Hepatocyte (in vitro differentiated cells): ENCODE measurements around the gene RAPGEF5. TPM values are rescaled to one million over a fixed set of nuclear protein-coding genes. Genes with fewer than 3 reads are reported as not detected.

ENCODE experiments used
- DNase-seq: peaks from one replicate; pipeline ENCODE4 v3.0.0-alpha.2; 2016; ENCODE audit warnings: low spot score
- H2AFZ ChIP-seq: fragments of 200-600 bp; sonication (generic); 2 replicates; pipeline ENCODE4 v1.6.0; 2016; ENCODE audit warnings: antibody characterized with exemption, mild to moderate bottlenecking
- H3K27ac ChIP-seq: fragments of 200-600 bp; sonication (generic); 2 replicates; pipeline ENCODE4 v1.5.1; 2016; ENCODE audit warnings: mild to moderate bottlenecking
- H3K27me3 ChIP-seq: fragments of 200-600 bp; sonication (generic); 2 replicates; pipeline ENCODE4 v1.6.1; 2016
- H3K36me3 ChIP-seq: fragments of 200-600 bp; sonication (generic); replicated peaks from 2 replicates; pipeline ENCODE4 v1.5.1; 2016; ENCODE audit warnings: low read depth; ENCODE audit not compliant: insufficient read depth
- H3K4me1 ChIP-seq: fragments of 200-600 bp; sonication (generic); 2 replicates; pipeline ENCODE4 v1.5.1; 2016; ENCODE audit warnings: mild to moderate bottlenecking, moderate library complexity; ENCODE audit not compliant: insufficient read depth
- H3K4me2 ChIP-seq: fragments of 200-600 bp; sonication (generic); 2 replicates; pipeline ENCODE4 v1.6.0; 2016
- H3K4me3 ChIP-seq: fragments of 200-600 bp; sonication (generic); 2 replicates; pipeline ENCODE4 v1.5.1; 2016; ENCODE audit warnings: mild to moderate bottlenecking
- H3K79me2 ChIP-seq: fragments of 200-600 bp; sonication (generic); 2 replicates; pipeline ENCODE4 v1.6.0; 2017; ENCODE audit warnings: mild to moderate bottlenecking
- H3K9me2 ChIP-seq: fragments of 200-600 bp; sonication (generic); replicated peaks from 2 replicates; pipeline ENCODE4 v1.6.0; 2017; ENCODE audit warnings: mild to moderate bottlenecking; ENCODE audit not compliant: insufficient read depth
- H3K9me3 ChIP-seq: fragments of 200-600 bp; sonication (generic); 2 replicates; pipeline ENCODE4 v1.5.1; 2016; ENCODE audit warnings: low read depth, mild to moderate bottlenecking
- H4K20me1 ChIP-seq: fragments of 200-600 bp; sonication (generic); 2 replicates; pipeline ENCODE4 v1.6.0; 2016; ENCODE audit warnings: mild to moderate bottlenecking; ENCODE audit not compliant: insufficient read depth, poor library complexity, severe bottlenecking
- CTCF ChIP-seq: fragments of 200-600 bp; sonication (generic); IDR thresholded peaks from 2 replicates; pipeline ENCODE4 v1.5.1; 2016; ENCODE audit warnings: antibody characterized with exemption, mild to moderate bottlenecking; ENCODE audit not compliant: poor library complexity
- EZH2 ChIP-seq: fragments of 200-600 bp; sonication (generic); IDR thresholded peaks from 2 replicates; pipeline ENCODE4 v1.6.1; 2016; ENCODE audit warnings: antibody characterized with exemption, mild to moderate bottlenecking, borderline replicate concordance
- EZH2phosphoT487 ChIP-seq: fragments of 200-600 bp; sonication (generic); IDR thresholded peaks from one replicate; pipeline ENCODE4 v1.6.1; 2018; ENCODE audit warnings: antibody characterized with exemption, mild to moderate bottlenecking, low read depth, moderate library complexity; ENCODE audit not compliant: unreplicated experiment, severe bottlenecking
- WGBS: methylation state at CpG from one replicate; pipeline ENCODE4 v1.1.6; 2016; ENCODE audit warnings: low lambda C conversion rate; ENCODE audit errors: missing lambda C conversion rate; 5-methylcytosine and 5-hydroxymethylcytosine counted together
- polyA plus RNA-seq: library from polyadenylated mRNA; unstranded; fragments of >200 nt; fragmentation: Nextera tagmentation; extraction: Ambion mirVana; gene quantifications from 2 replicates; pipeline ENCODE4 v1.2.1, GENCODE V29; 2016
- total RNA-seq: library from RNA; depleted of rRNA; stranded (reverse); fragments of >200 nt; gene quantifications from 2 replicates; pipeline ENCODE4 v1.2.3, GENCODE V29; 2014

Gene RAPGEF5
- total and polyA plus RNA-seq, 2 experiments from 2014 or later, result 5.2 to 14.5 TPM

GRCh38 chr7:22190736-22191135, 166.2 kb downstream of the RAPGEF5 start:
- no peaks in the 10 kb centered on the region for H3K27me3 ChIP-seq
- no peaks in the 10 kb centered on the region for H3K36me3 ChIP-seq
- H3K4me3 ChIP-seq, result no peak overlapping the region
- no peak for TF ChIP-seq EZH2
- no peak for TF ChIP-seq EZH2phosphoT487
- TF ChIP-seq CTCF, result no peak
- DNase-seq, result no peak
- no peak overlapping the region for H2AFZ ChIP-seq
- H3K79me2 ChIP-seq, result no peaks in the 10 kb centered on the region
- no peaks in the 10 kb centered on the region for H4K20me1 ChIP-seq
- no peak overlapping the region for H3K4me2 ChIP-seq
- H3K4me1 ChIP-seq, result no peaks in the 10 kb centered on the region
- 77% methylated on average over 8 of the region's 8 CpGs for WGBS
- H3K27ac ChIP-seq, result no peak overlapping the region
- H3K9me3 ChIP-seq, result no peaks in the 10 kb centered on the region
- no peaks in the 10 kb centered on the region for H3K9me2 ChIP-seq

- 43% methylated on average over 6 of the region's 6 CpGs for WGBS
- Histone ChIP-seq H3K4me1 (no peaks in the 10 kb centered on the region), H3K27me3 (no peaks in the 10 kb centered on the region)
Measured at GRCh38 chr7:22189741-22190140, 167.2 kb downstream of the RAPGEF5 start.

GRCh38 chr7:22189230-22189629, 167.7 kb downstream of the RAPGEF5 start:
- Histone ChIP-seq H3K4me2 (no peak overlapping the region), H3K9me3 (no peaks in the 10 kb centered on the region), H2AFZ (no peak overlapping the region), H3K27me3 (no peaks in the 10 kb centered on the region), H4K20me1 (no peaks in the 10 kb centered on the region), H3K27ac (no peak overlapping the region), H3K4me3 (no peak overlapping the region), H3K9me2 (no peaks in the 10 kb centered on the region), H3K79me2 (no peaks in the 10 kb centered on the region), H3K4me1 (no peaks in the 10 kb centered on the region), H3K36me3 (no peaks in the 10 kb centered on the region)
- 84% methylated on average over 3 of the region's 3 CpGs for WGBS
- DNase-seq, result no peak
- TF ChIP-seq EZH2phosphoT487 (no peak), CTCF (no peak), EZH2 (no peak)

More at GRCh38 chr7:22189741-22190140, 167.2 kb downstream of the RAPGEF5 start:
- Histone ChIP-seq H3K4me2 (no peak overlapping the region), H3K27ac (no peak overlapping the region), H2AFZ (no peak overlapping the region), H3K9me3 (no peaks in the 10 kb centered on the region), H3K9me2 (no peaks in the 10 kb centered on the region), H3K79me2 (no peaks in the 10 kb centered on the region), H3K4me3 (no peak overlapping the region), H3K36me3 (no peaks in the 10 kb centered on the region), H4K20me1 (no peaks in the 10 kb centered on the region)
- TF ChIP-seq EZH2 (no peak), CTCF (no peak), EZH2phosphoT487 (no peak)
- no peak for DNase-seq
